PC-3 (cell line): ENCODE measurements around the gene MPZL1. TPM values are rescaled to one million over a fixed set of nuclear protein-coding genes. Genes with fewer than 3 reads are reported as not detected.
"Not testable (repeated sequence)": the region's sequence is repeated elsewhere in the genome, so short reads cannot be mapped to it uniquely, and the experiment has no call there.

Experiments
- ATAC-seq: fragments of 200-7000 bp; cut with Tn5 transposase; 2 replicates; pipeline ENCODE4 v1.9.1; 2020; ENCODE audit warnings: mild to moderate bottlenecking, moderate library complexity
- BruUV-seq: library from RNA; stranded (reverse); fragments of 400-500 nt; replicated peaks from 2 replicates; lab custom pipeline; 2021; lab: Mats Ljungman, UMichigan
- CTCF ChIA-PET: fragments of 300-600 bp; sonication (Branson Sonifier 250); formaldehyde crosslinking; loops from one replicate; lab custom pipeline; 2022; ENCODE audit warnings: antibody characterized with exemption; lab: Charles Lee
- POLR2A ChIA-PET: fragments of 300-600 bp; sonication (Branson Sonifier 250); formaldehyde crosslinking; loops from one replicate; lab custom pipeline; 2022; ENCODE audit warnings: antibody characterized with exemption; ENCODE audit not compliant: unreplicated experiment; lab: Charles Lee
- DNase-seq: peaks from one replicate; pipeline ENCODE4 v3.0.0-alpha.2; 2015
- H2AFZ ChIP-seq: fragments of 300-600 bp; sonication (generic); 2 replicates; pipeline ENCODE4 v1.6.0; 2016; ENCODE audit warnings: antibody characterized with exemption, low read length
- H3F3A ChIP-seq: fragments of 300-600 bp; sonication (generic); one replicate; pipeline ENCODE4 v1.6.0; 2017; ENCODE audit warnings: antibody characterized with exemption, low read length, control low read depth, mild to moderate bottlenecking; ENCODE audit not compliant: unreplicated experiment
- H3K27ac ChIP-seq: fragments of 300-600 bp; sonication (generic); 2 replicates; pipeline ENCODE4 v1.5.1; 2016; ENCODE audit warnings: mild to moderate bottlenecking, low read length
- H3K27me3 ChIP-seq: fragments of 300-600 bp; sonication (generic); 2 replicates; pipeline ENCODE4 v1.6.1; 2016; ENCODE audit warnings: low read length, mixed read lengths
- H3K36me3 ChIP-seq: fragments of 300-600 bp; sonication (generic); 2 replicates; pipeline ENCODE4 v1.6.1; 2016; ENCODE audit warnings: low read depth, mixed run types, low read length, mixed read lengths
- H3K4me1 ChIP-seq: fragments of 300-600 bp; sonication (generic); 2 replicates; pipeline ENCODE4 v1.5.1; 2016; ENCODE audit warnings: low read length; ENCODE audit not compliant: insufficient read depth
- H3K4me2 ChIP-seq: fragments of 300-600 bp; sonication (generic); 2 replicates; pipeline ENCODE4 v1.6.0; 2016; ENCODE audit warnings: low read length
- H3K4me3 ChIP-seq: fragments of 300-600 bp; sonication (generic); 2 replicates; pipeline ENCODE4 v1.5.1; 2016; ENCODE audit warnings: mild to moderate bottlenecking, low read length, mixed read lengths
- H3K79me2 ChIP-seq: fragments of 300-600 bp; sonication (generic); 2 replicates; pipeline ENCODE4 v1.6.1; 2017; ENCODE audit warnings: low read length, mixed read lengths
- H3K9ac ChIP-seq: fragments of 300-600 bp; sonication (generic); 2 replicates; pipeline ENCODE4 v1.6.0; 2016; ENCODE audit warnings: mild to moderate bottlenecking, low read length
- H3K9me2 ChIP-seq: fragments of 300-600 bp; sonication (generic); replicated peaks from 2 replicates; pipeline ENCODE4 v1.6.1; 2016; ENCODE audit warnings: mixed run types, low read length, mixed read lengths
- H3K9me3 ChIP-seq: fragments of 300-600 bp; sonication (generic); 2 replicates; pipeline ENCODE4 v1.6.1; 2016; ENCODE audit warnings: low read length, mixed read lengths
- H4K20me1 ChIP-seq: fragments of 300-600 bp; sonication (generic); 2 replicates; pipeline ENCODE4 v1.6.1; 2016; ENCODE audit warnings: low read length, mixed read lengths
- CTCF ChIP-seq: fragments of 300-600 bp; sonication (generic); conservative IDR thresholded peaks from 2 replicates; pipeline ENCODE4 v1.5.1; 2017; ENCODE audit warnings: antibody characterized with exemption, low read depth, mild to moderate bottlenecking, low read length
- EZH2 ChIP-seq: fragments of 300-600 bp; sonication (generic); IDR thresholded peaks from one replicate; pipeline ENCODE4 v1.6.1; 2017; ENCODE audit warnings: antibody characterized with exemption, mild to moderate bottlenecking, low read length; ENCODE audit not compliant: unreplicated experiment
- EZH2phosphoT487 ChIP-seq: fragments of 300-600 bp; sonication (generic); IDR thresholded peaks from 2 replicates; pipeline ENCODE4 v1.6.1; 2018; ENCODE audit warnings: mild to moderate bottlenecking, antibody characterized with exemption, low read length, borderline replicate concordance
- intact Hi-C: fragments of 100-400 bp; cut with micrococcal nuclease; formaldehyde crosslinking; loops from 2 replicates; pipeline ENCODE4 v1.9.0; 2023
- total RNA-seq: library from RNA; depleted of rRNA; stranded (reverse); fragments of >200 nt; gene quantifications from 2 replicates; pipeline ENCODE4 v1.2.3, GENCODE V29; 2014

The MPZL1 gene
- total RNA-seq, 1 experiment from 2014 or later, result 86.5 TPM

GRCh38 chr1:167738158-167738557, 16.4 kb downstream of the MPZL1 start:
- CTCF ChIA-PET, result no interaction called here
- Histone ChIP-seq H2AFZ (no peak overlapping the region), H3K36me3 (0 out of 2 replicates have a peak, but pooled peaks cover 4% of the 10 kb centered on the region), H3K27ac (no peak overlapping the region), H3K79me2 (peaks cover 86% of the 10 kb centered on the region), H3K4me3 (no peak overlapping the region), H3K27me3 (no peaks in the 10 kb centered on the region), H3K4me1 (peaks cover 15% of the 10 kb centered on the region), H3K9ac (no peak overlapping the region), H3K9me3 (no peaks in the 10 kb centered on the region), H4K20me1 (peaks cover 4% of the 10 kb centered on the region; the same call in 1 of the 2 replicates), H3K9me2 (no peaks in the 10 kb centered on the region), H3K4me2 (no peak overlapping the region), H3F3A (no peaks in the 10 kb centered on the region)
- ATAC-seq (no peak), DNase-seq (no peak)
- intact Hi-C loops, result no loop called here
- TF ChIP-seq EZH2 (no peak), CTCF (no peak), EZH2phosphoT487 (no peak)
- BruUV-seq, result no TSS peak
- POLR2A ChIA-PET, result no interaction called here

GRCh38 chr1:167739752-167740151, 18.0 kb downstream of the MPZL1 start:
- no TSS peak for BruUV-seq
- Histone ChIP-seq H2AFZ (no peak overlapping the region), H3K27ac (no peak overlapping the region), H3K9me3 (no peaks in the 10 kb centered on the region), H3K9ac (no peak overlapping the region), H3K9me2 (no peaks in the 10 kb centered on the region), H3K27me3 (no peaks in the 10 kb centered on the region), H3K4me2 (no peak overlapping the region), H3K4me3 (no peak overlapping the region), H3K4me1 (peaks cover 15% of the 10 kb centered on the region), H3K36me3 (0 out of 2 replicates have a peak, but pooled peaks cover 4% of the 10 kb centered on the region), H3F3A (no peaks in the 10 kb centered on the region), H3K79me2 (peaks cover 91% of the 10 kb centered on the region), H4K20me1 (peaks cover 4% of the 10 kb centered on the region; the same call in 1 of the 2 replicates)
- DNase-seq, result no peak
- TF ChIP-seq EZH2phosphoT487 (no peak), CTCF (no peak), EZH2 (no peak)
- no peak for ATAC-seq
- POLR2A ChIA-PET, result no interaction called here
- intact Hi-C loops, result no loop called here
- CTCF ChIA-PET, result no interaction called here

- H3K4me2 ChIP-seq, BruUV-seq, POLR2A ChIA-PET, ATAC-seq, H3K9ac ChIP-seq, H3K27ac ChIP-seq, CTCF ChIA-PET, intact Hi-C loops, H3K27me3 ChIP-seq, H2AFZ ChIP-seq, H3F3A ChIP-seq, DNase-seq, H3K36me3 ChIP-seq, H3K9me2 ChIP-seq, H3K4me3 ChIP-seq, H4K20me1 ChIP-seq, H3K9me3 ChIP-seq: not testable (repeated sequence)
- H3K79me2 ChIP-seq, result peaks cover 91% of the 10 kb centered on the region
- H3K4me1 ChIP-seq, result peaks cover 15% of the 10 kb centered on the region
Observed at GRCh38 chr1:167741103-167741502, 19.3 kb downstream of the MPZL1 start.

- intact Hi-C loops, result not testable (repeated sequence)
Observed at GRCh38 chr1:167742392-167743057, 20.7 kb downstream of the MPZL1 start.

More at GRCh38 chr1:167742392-167743057, 20.7 kb downstream of the MPZL1 start:
- ATAC-seq (peak; percentile 96), DNase-seq (peak; percentile 67)
- H3K4me1 ChIP-seq, result peaks cover 15% of the 10 kb centered on the region
- not testable (repeated sequence) for H3K4me3 ChIP-seq, H4K20me1 ChIP-seq, H3K9me3 ChIP-seq, H2AFZ ChIP-seq, H3K9ac ChIP-seq, H3F3A ChIP-seq, BruUV-seq, H3K27me3 ChIP-seq, H3K36me3 ChIP-seq, H3K9me2 ChIP-seq
- ChIA-PET POLR2A (interaction anchor here (0.6 kb wide), 2 partner anchors 82 to 400 kb away, joined by 3 to 6 read pairs; no protein-coding TSS in a partner anchor), CTCF (interaction anchor here (0.6 kb wide), 1 partner anchor 46 kb away, joined by 3 read pairs; no protein-coding TSS in a partner anchor)
- H3K4me2 ChIP-seq, result 0 out of 2 replicates have a peak overlapping the region, but pooled peaks have one; percentile 7
- H3K27ac ChIP-seq, result peak overlapping the region; percentile 34
- peaks cover 91% of the 10 kb centered on the region for H3K79me2 ChIP-seq
